HepG2 (cell line): Measurements from ENCODE around the gene ASPHD1. TPM values are rescaled to one million over a fixed set of nuclear protein-coding genes. Genes with fewer than 3 reads are reported as not detected.

Experiments
- CAMTA2 ChIP-seq: sonication (generic); formaldehyde crosslinking; IDR thresholded peaks from 2 replicates; pipeline ENCODE4 v1.4.0; 2020; ENCODE audit warnings: mild to moderate bottlenecking, missing genetic modification reagents, borderline replicate concordance
- GFI1 ChIP-seq: sonication (generic); formaldehyde crosslinking; IDR thresholded peaks from 2 replicates; pipeline ENCODE4 v1.5.0; 2020; ENCODE audit warnings: missing genetic modification reagents, mild to moderate bottlenecking, borderline replicate concordance
- LCORL ChIP-seq, 2 experiments: fragments of 450-650 bp in 1 of 2; sonication (generic) in 1 of 2; formaldehyde crosslinking in 1 of 2; IDR thresholded peaks; 2 replicates each; pipeline versions ENCODE4 v1.5.0 to v1.6.1; 2017 to 2020; ENCODE audit warnings: antibody characterized with exemption in 1 of 2, missing genetic modification reagents in 1 of 2
- MAFF ChIP-seq: IDR thresholded peaks from 2 replicates; pipeline ENCODE4 v1.6.1; 2011; ENCODE audit warnings: low read depth, low read length, improper control_type of control experiment
- SALL1 ChIP-seq: sonication (generic); formaldehyde crosslinking; IDR thresholded peaks from 2 replicates; pipeline ENCODE4 v1.8.0; 2022; ENCODE audit warnings: mild to moderate bottlenecking, missing genetic modification reagents
- ZKSCAN8 ChIP-seq: IDR thresholded peaks from 2 replicates; pipeline ENCODE4 v1.6.1; 2016; ENCODE audit warnings: borderline replicate concordance, missing genetic modification reagents, missing compliant biosample characterization
- ZNF746 ChIP-seq: sonication (generic); formaldehyde crosslinking; IDR thresholded peaks from 2 replicates; pipeline ENCODE4 v1.8.0; 2022; ENCODE audit warnings: mild to moderate bottlenecking, missing genetic modification reagents
- polyA plus RNA-seq, 8 experiments: library from polyadenylated mRNA; depleted of rRNA in 3 of 8; stranded (reverse) in 7 of 8; unstranded in 1 of 8; fragments of >200 nt; fragmentation: Illumina TruSeq in 4 of 8; extraction: Trizol in 4 of 8; gene quantifications; 2 replicates each; pipeline versions ENCODE4 v1.2.1 to v1.2.3, GENCODE V29; 2011 to 2016; ENCODE audit warnings: low read depth in 4 of 8, missing spikeins in 1 of 8, mixed read lengths in 1 of 8; ENCODE audit not compliant: insufficient read depth in 1 of 8
- total RNA-seq, 5 experiments: library from RNA; depleted of rRNA; stranded (reverse); fragments of >200 nt; fragmentation: Illumina TruSeq; extraction: Trizol; gene quantifications; 2 replicates each; pipeline ENCODE4 v1.2.3, GENCODE V29; 2016; ENCODE audit warnings: low read depth in 1 of 5
- TF ChIP-seq, protein P1 (sequence below): sonication (generic); formaldehyde crosslinking; IDR thresholded peaks from 2 replicates; pipeline ENCODE4 v1.4.0; 2020; ENCODE audit warnings: low read depth, mild to moderate bottlenecking, missing genetic modification reagents
- TF ChIP-seq, protein P2 (sequence below): sonication (generic); formaldehyde crosslinking; IDR thresholded peaks from 2 replicates; pipeline ENCODE4 v1.4.0; 2020; ENCODE audit warnings: missing genetic modification reagents
- TF ChIP-seq, protein P3 (sequence below): IDR thresholded peaks from 2 replicates; pipeline ENCODE4 v1.6.1; 2016; ENCODE audit warnings: low read depth
- TF ChIP-seq, protein P4 (sequence below): sonication (generic); formaldehyde crosslinking; IDR thresholded peaks from 2 replicates; pipeline ENCODE4 v1.9.0; 2021; ENCODE audit warnings: missing genetic modification reagents, borderline replicate concordance
- TF ChIP-seq, protein P5 (sequence below): sonication (generic); formaldehyde crosslinking; IDR thresholded peaks from 2 replicates; pipeline ENCODE4 v1.9.0; 2021; ENCODE audit warnings: missing genetic modification reagents, borderline replicate concordance
- TF ChIP-seq, protein P6 (sequence below): sonication (generic); formaldehyde crosslinking; IDR thresholded peaks from 2 replicates; pipeline ENCODE4 v1.8.0; 2022; ENCODE audit warnings: missing genetic modification reagents, mild to moderate bottlenecking, moderate library complexity, borderline replicate concordance

The ASPHD1 gene
- total and polyA plus RNA-seq, 2 of the 13 experiments (the other 11 are each of a cell fraction or from before 2014, with no cell fraction given) = 13.1 to 19.7 TPM

DNA sequence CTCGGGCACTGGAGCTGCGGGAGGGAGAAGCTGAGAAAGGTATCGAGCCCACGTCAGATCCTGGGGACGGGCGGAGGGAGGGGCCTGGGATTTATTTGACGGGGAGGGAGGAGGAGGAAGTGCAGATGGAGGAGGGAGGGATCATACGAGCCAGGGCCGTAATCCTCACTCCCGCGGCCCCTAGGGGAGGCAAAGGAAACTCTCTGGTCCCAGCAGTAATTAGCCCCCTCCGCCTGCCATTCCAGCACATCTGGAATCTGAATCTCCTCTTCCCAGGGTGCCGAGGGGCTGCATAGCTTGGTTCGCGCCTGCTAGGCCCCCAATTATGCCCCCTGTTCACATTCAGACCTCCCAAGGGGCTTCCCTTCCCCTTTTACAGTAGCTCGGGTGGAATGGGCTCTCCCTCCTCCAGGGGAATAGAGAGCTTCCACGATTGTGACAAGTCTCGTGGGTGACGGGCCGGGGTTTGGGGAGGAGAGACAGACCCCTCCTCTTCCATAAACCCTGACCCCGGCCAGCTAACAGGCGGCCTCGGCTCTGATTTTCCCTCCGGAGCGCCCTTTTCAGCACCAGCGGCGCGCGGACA, 679 bp upstream of the ASPHD1 start, which contains the start of gene SEZ6L2 (continued):
- TF ChIP-seq, protein P1, sequence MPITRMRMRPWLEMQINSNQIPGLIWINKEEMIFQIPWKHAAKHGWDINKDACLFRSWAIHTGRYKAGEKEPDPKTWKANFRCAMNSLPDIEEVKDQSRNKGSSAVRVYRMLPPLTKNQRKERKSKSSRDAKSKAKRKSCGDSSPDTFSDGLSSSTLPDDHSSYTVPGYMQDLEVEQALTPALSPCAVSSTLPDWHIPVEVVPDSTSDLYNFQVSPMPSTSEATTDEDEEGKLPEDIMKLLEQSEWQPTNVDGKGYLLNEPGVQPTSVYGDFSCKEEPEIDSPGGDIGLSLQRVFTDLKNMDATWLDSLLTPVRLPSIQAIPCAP (CRISPR knock-in tag) = no peak
- TF ChIP-seq ZKSCAN8 (no peak), CAMTA2 (CRISPR knock-in tag) (no peak), LCORL (IDR thresholded peaks at IDR 0.05) (no peak), LCORL (CRISPR knock-in tag; IDR thresholded peaks at IDR 0.05) (peak; percentile 80), ZNF746 (CRISPR knock-in tag) (no peak; the same call in 1 of the 2 replicates), GFI1 (peak; percentile 43; the same call in 1 of the 2 replicates), SALL1 (CRISPR knock-in tag) (no peak; the same call in 1 of the 2 replicates), MAFF (no peak)
- TF ChIP-seq, protein P2, sequence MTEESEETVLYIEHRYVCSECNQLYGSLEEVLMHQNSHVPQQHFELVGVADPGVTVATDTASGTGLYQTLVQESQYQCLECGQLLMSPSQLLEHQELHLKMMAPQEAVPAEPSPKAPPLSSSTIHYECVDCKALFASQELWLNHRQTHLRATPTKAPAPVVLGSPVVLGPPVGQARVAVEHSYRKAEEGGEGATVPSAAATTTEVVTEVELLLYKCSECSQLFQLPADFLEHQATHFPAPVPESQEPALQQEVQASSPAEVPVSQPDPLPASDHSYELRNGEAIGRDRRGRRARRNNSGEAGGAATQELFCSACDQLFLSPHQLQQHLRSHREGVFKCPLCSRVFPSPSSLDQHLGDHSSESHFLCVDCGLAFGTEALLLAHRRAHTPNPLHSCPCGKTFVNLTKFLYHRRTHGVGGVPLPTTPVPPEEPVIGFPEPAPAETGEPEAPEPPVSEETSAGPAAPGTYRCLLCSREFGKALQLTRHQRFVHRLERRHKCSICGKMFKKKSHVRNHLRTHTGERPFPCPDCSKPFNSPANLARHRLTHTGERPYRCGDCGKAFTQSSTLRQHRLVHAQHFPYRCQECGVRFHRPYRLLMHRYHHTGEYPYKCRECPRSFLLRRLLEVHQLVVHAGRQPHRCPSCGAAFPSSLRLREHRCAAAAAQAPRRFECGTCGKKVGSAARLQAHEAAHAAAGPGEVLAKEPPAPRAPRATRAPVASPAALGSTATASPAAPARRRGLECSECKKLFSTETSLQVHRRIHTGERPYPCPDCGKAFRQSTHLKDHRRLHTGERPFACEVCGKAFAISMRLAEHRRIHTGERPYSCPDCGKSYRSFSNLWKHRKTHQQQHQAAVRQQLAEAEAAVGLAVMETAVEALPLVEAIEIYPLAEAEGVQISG (CRISPR knock-in tag) = peak; percentile 83
- TF ChIP-seq, protein P3, sequence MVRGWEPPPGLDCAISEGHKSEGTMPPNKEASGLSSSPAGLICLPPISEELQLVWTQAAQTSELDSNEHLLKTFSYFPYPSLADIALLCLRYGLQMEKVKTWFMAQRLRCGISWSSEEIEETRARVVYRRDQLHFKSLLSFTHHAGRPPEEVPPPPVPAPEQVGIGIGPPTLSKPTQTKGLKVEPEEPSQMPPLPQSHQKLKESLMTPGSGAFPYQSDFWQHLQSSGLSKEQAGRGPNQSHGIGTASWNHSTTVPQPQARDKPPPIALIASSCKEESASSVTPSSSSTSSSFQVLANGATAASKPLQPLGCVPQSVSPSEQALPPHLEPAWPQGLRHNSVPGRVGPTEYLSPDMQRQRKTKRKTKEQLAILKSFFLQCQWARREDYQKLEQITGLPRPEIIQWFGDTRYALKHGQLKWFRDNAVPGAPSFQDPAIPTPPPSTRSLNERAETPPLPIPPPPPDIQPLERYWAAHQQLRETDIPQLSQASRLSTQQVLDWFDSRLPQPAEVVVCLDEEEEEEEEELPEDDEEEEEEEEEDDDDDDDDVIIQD (CRISPR knock-in tag) = no peak
- TF ChIP-seq, protein P4, sequence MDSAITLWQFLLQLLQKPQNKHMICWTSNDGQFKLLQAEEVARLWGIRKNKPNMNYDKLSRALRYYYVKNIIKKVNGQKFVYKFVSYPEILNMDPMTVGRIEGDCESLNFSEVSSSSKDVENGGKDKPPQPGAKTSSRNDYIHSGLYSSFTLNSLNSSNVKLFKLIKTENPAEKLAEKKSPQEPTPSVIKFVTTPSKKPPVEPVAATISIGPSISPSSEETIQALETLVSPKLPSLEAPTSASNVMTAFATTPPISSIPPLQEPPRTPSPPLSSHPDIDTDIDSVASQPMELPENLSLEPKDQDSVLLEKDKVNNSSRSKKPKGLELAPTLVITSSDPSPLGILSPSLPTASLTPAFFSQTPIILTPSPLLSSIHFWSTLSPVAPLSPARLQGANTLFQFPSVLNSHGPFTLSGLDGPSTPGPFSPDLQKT = peak; percentile 57; the same call in 1 of the 2 replicates
- TF ChIP-seq, protein P5, sequence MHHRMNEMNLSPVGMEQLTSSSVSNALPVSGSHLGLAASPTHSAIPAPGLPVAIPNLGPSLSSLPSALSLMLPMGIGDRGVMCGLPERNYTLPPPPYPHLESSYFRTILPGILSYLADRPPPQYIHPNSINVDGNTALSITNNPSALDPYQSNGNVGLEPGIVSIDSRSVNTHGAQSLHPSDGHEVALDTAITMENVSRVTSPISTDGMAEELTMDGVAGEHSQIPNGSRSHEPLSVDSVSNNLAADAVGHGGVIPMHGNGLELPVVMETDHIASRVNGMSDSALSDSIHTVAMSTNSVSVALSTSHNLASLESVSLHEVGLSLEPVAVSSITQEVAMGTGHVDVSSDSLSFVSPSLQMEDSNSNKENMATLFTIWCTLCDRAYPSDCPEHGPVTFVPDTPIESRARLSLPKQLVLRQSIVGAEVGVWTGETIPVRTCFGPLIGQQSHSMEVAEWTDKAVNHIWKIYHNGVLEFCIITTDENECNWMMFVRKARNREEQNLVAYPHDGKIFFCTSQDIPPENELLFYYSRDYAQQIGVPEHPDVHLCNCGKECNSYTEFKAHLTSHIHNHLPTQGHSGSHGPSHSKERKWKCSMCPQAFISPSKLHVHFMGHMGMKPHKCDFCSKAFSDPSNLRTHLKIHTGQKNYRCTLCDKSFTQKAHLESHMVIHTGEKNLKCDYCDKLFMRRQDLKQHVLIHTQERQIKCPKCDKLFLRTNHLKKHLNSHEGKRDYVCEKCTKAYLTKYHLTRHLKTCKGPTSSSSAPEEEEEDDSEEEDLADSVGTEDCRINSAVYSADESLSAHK (CRISPR knock-in tag) = peak; percentile 93; the same call in 1 of the 2 replicates
- TF ChIP-seq, protein P6, sequence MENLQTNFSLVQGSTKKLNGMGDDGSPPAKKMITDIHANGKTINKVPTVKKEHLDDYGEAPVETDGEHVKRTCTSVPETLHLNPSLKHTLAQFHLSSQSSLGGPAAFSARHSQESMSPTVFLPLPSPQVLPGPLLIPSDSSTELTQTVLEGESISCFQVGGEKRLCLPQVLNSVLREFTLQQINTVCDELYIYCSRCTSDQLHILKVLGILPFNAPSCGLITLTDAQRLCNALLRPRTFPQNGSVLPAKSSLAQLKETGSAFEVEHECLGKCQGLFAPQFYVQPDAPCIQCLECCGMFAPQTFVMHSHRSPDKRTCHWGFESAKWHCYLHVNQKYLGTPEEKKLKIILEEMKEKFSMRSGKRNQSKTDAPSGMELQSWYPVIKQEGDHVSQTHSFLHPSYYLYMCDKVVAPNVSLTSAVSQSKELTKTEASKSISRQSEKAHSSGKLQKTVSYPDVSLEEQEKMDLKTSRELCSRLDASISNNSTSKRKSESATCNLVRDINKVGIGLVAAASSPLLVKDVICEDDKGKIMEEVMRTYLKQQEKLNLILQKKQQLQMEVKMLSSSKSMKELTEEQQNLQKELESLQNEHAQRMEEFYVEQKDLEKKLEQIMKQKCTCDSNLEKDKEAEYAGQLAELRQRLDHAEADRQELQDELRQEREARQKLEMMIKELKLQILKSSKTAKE (CRISPR knock-in tag) = no peak
